Endothelial cell of umbilical vein (primary cell): ENCODE measurements around the gene TMEM186. TPM values are rescaled to one million over a fixed set of nuclear protein-coding genes. Genes with fewer than 3 reads are reported as not detected.

ENCODE experiments used
- BruUV-seq: library from RNA; stranded (reverse); fragments of 400-500 nt; replicated peaks from 2 replicates; lab custom pipeline; 2021; lab: Mats Ljungman, UMichigan
- CTCF ChIA-PET: fragments of 300-600, 350-600 bp; sonication (Branson Sonifier 250); formaldehyde crosslinking; loops from one replicate; lab custom pipeline; 2021; ENCODE audit warnings: antibody characterized with exemption, inconsistent platforms; lab: Charles Lee
- POLR2A ChIA-PET: fragments of 300-600, 350-600 bp; sonication (Branson Sonifier 250); formaldehyde crosslinking; loops from one replicate; lab custom pipeline; 2021; ENCODE audit warnings: antibody characterized with exemption, inconsistent platforms; lab: Charles Lee
- DNase-seq: peaks from one replicate; pipeline ENCODE4 v3.0.0-alpha.2; 2011; ENCODE audit warnings: low read depth, low spot score
- FAIRE-seq: peaks from 2 replicates; lab custom pipeline; 2011; peaks lifted over from hg19 to GRCh38; lab: Jason Lieb, UNC
- H2AFZ ChIP-seq: 2 replicates; pipeline ENCODE4 v1.6.0; 2012; ENCODE audit warnings: low read depth, low read length, control low read depth, inconsistent platforms
- H3K27ac ChIP-seq: 2 replicates; pipeline ENCODE4 v1.5.1; 2011; ENCODE audit warnings: low read depth, mild to moderate bottlenecking, control low read depth, low read length, moderate library complexity; ENCODE audit not compliant: insufficient read depth
- H3K27me3 ChIP-seq, 2 experiments: 2 replicates each; pipeline versions ENCODE4 v1.6.0 to v1.6.1; 2011; ENCODE audit warnings: low read length in 2 of 2, mixed read lengths in 1 of 2; ENCODE audit not compliant: control insufficient read depth in 2 of 2, insufficient read depth in 2 of 2
- H3K36me3 ChIP-seq, 2 experiments: 2 replicates in 1 of 2; 3 replicates in 1 of 2; pipeline ENCODE4 v1.5.1; 2011; ENCODE audit warnings: low read length in 2 of 2, mild to moderate bottlenecking in 1 of 2, moderate library complexity in 1 of 2; ENCODE audit not compliant: control insufficient read depth in 2 of 2, insufficient read depth in 2 of 2; ENCODE audit errors: extremely low read depth in 1 of 2
- H3K4me1 ChIP-seq: 3 replicates; pipeline ENCODE4 v1.5.1; 2011; ENCODE audit warnings: mild to moderate bottlenecking, low read length; ENCODE audit not compliant: control insufficient read depth, insufficient read depth; ENCODE audit errors: extremely low read depth
- H3K4me2 ChIP-seq: 2 replicates; pipeline ENCODE4 v1.6.1; 2011; ENCODE audit warnings: low read length, control low read depth, mixed read lengths; ENCODE audit not compliant: insufficient read depth
- H3K4me3 ChIP-seq, 3 experiments: fragments of 200-600 bp in 1 of 3; sonication (generic), shearing (Covaris generic) in 1 of 3; replicated peaks in 1 of 3; 2 replicates each; pipeline ENCODE4 v1.5.1; 2011 to 2016; ENCODE audit warnings: control low read depth in 3 of 3, low read length in 3 of 3, mild to moderate bottlenecking in 2 of 3, inconsistent platforms in 1 of 3, low read depth in 1 of 3, moderate library complexity in 1 of 3; ENCODE audit not compliant: insufficient read depth in 1 of 3
- H3K79me2 ChIP-seq: 2 replicates; pipeline ENCODE4 v1.6.0; 2012; ENCODE audit warnings: low read length, inconsistent platforms; ENCODE audit not compliant: control insufficient read depth, insufficient read depth
- H3K9ac ChIP-seq: replicated peaks from 2 replicates; pipeline ENCODE3; 2011; ENCODE audit warnings: low read length, control low read depth; ENCODE audit not compliant: insufficient read depth; ENCODE audit errors: extremely low read depth
- H3K9me1 ChIP-seq: replicated peaks from 3 replicates; pipeline ENCODE4 v1.6.0; 2011; ENCODE audit warnings: mild to moderate bottlenecking, low read length; ENCODE audit not compliant: control insufficient read depth, insufficient read depth; ENCODE audit errors: extremely low read depth
- H3K9me3 ChIP-seq: replicated peaks from 2 replicates; pipeline ENCODE4 v1.5.1; 2012; ENCODE audit warnings: low read length, inconsistent platforms; ENCODE audit not compliant: control insufficient read depth, insufficient read depth
- H4K20me1 ChIP-seq: replicated peaks from 2 replicates; pipeline ENCODE3; 2011; ENCODE audit warnings: mild to moderate bottlenecking, low read length; ENCODE audit not compliant: control insufficient read depth, insufficient read depth; ENCODE audit errors: extremely low read depth
- CTCF ChIP-seq, 2 donors: IDR thresholded peaks; 1 replicate in 1 of 2; 2 replicates in 1 of 2; pipeline ENCODE4 v1.5.1; 2011; ENCODE audit warnings: low read length in 2 of 2, mild to moderate bottlenecking in 2 of 2, moderate library complexity in 2 of 2, control low read depth in 1 of 2, inconsistent platforms in 1 of 2, low read depth in 1 of 2; ENCODE audit not compliant: insufficient read depth in 1 of 2; ENCODE audit errors: extremely low read depth in 1 of 2
- EZH2 ChIP-seq: IDR thresholded peaks from 2 replicates; pipeline ENCODE4 v1.6.1; 2012; ENCODE audit warnings: borderline replicate concordance, low read depth, mild to moderate bottlenecking, moderate library complexity, low read length, inconsistent platforms; ENCODE audit not compliant: severe bottlenecking
- FOS ChIP-seq: IDR thresholded peaks from 2 replicates; pipeline ENCODE4 v1.6.1; 2011; ENCODE audit warnings: mild to moderate bottlenecking, low read length, moderate library complexity, borderline replicate concordance; ENCODE audit not compliant: insufficient read depth
- GATA2 ChIP-seq: IDR thresholded peaks from 2 replicates; pipeline ENCODE4 v1.7.0; 2011; ENCODE audit warnings: low read depth, mild to moderate bottlenecking, moderate library complexity, mixed read lengths, low read length; ENCODE audit not compliant: insufficient read length, insufficient read depth
- JUN ChIP-seq: IDR thresholded peaks from 2 replicates; pipeline ENCODE4 v1.6.1; 2011; ENCODE audit warnings: borderline replicate concordance, low read depth; ENCODE audit not compliant: insufficient read length, insufficient read depth
- MAX ChIP-seq: IDR thresholded peaks from 2 replicates; pipeline ENCODE4 v1.6.1; 2011; ENCODE audit not compliant: insufficient read depth, insufficient read length
- MYC ChIP-seq: IDR thresholded peaks from one replicate; pipeline ENCODE4 v1.6.1; 2011; ENCODE audit warnings: mild to moderate bottlenecking, low read depth, low read length
- POLR2A ChIP-seq: IDR thresholded peaks from 2 replicates; pipeline ENCODE4 v1.6.1; 2012; ENCODE audit warnings: low read depth, mild to moderate bottlenecking, control low read depth, low read length
- POLR2AphosphoS5 ChIP-seq: IDR thresholded peaks from 2 replicates; pipeline ENCODE4 v1.6.1; 2012; ENCODE audit warnings: low read depth, mild to moderate bottlenecking, control low read depth, low read length, moderate library complexity; ENCODE audit not compliant: insufficient read depth
- dilution Hi-C: fragments of 300-500 bp; cut with MboI; formaldehyde crosslinking; loops from one replicate; pipeline ENCODE4 v1.15.0; 2019; ENCODE audit warnings: low sequenced_read_pairs; ENCODE audit not compliant: extremely low pct_ligation_motif_present
- intact Hi-C: fragments of 100-400 bp; cut with micrococcal nuclease; formaldehyde crosslinking; loops from one replicate; pipeline ENCODE4 v1.10.0; 2022
- polyA plus RNA-seq, 4 experiments: library from polyadenylated mRNA; depleted of rRNA in 3 of 4; stranded (reverse) in 3 of 4; unstranded in 1 of 4; fragments of >200 nt; gene quantifications; 2 replicates each; pipeline versions ENCODE4 v1.2.1 to v1.2.3, GENCODE V29; 2011 to 2012; ENCODE audit warnings: missing spikeins in 1 of 4
- total RNA-seq: library from RNA; stranded (reverse); gene quantifications from 2 replicates; pipeline ENCODE4 v1.2.3, GENCODE V29; 2021

Gene TMEM186
- total and polyA plus RNA-seq, 2 donors (not counting 3 experiments of a cell fraction or from before 2014, with no cell fraction given): 8.0 to 9.6 TPM

GRCh38 chr16:8763083-8763482, 34.4 kb downstream of the TMEM186 start:
- H3K4me1 ChIP-seq: no peaks in the 10 kb centered on the region
- H3K27me3 ChIP-seq: no peaks in the 10 kb centered on the region
- H4K20me1 ChIP-seq: no peaks in the 10 kb centered on the region
- H3K9me3 ChIP-seq: no peaks in the 10 kb centered on the region
- TF ChIP-seq EZH2 (no peak), POLR2AphosphoS5 (no peak), JUN (no peak), CTCF (IDR thresholded peaks at IDR 0.05; ENCODE audit: extremely low read depth in 1 of 2, insufficient read depth in 1 of 2, low read depth in 1 of 2, low read length in 2 of 2) (no peak), FOS (no peak), MAX (no peak), MYC (no peak), GATA2 (no peak), POLR2A (no peak)
- CTCF ChIA-PET: no interaction called here
- H3K36me3 ChIP-seq: no peaks in the 10 kb centered on the region
- H3K4me3 ChIP-seq: no peak overlapping the region
- no peak overlapping the region for H3K4me2 ChIP-seq
- FAIRE-seq (no peak), DNase-seq (no peak)
- dilution Hi-C loops: no loop called here
- BruUV-seq: no TSS peak
- intact Hi-C loops: no loop called here
- no peaks in the 10 kb centered on the region for H3K9me1 ChIP-seq
- H2AFZ ChIP-seq: no peak overlapping the region
- POLR2A ChIA-PET: no interaction called here
- no peak overlapping the region for H3K27ac ChIP-seq
- no peak overlapping the region for H3K9ac ChIP-seq
- no peaks in the 10 kb centered on the region for H3K79me2 ChIP-seq
